ENCODE measurements around the gene TSPAN17.
A peak's percentile ranks its signal among the peaks of the same experiment; 100 is the strongest.

Gene TSPAN17

DNA sequence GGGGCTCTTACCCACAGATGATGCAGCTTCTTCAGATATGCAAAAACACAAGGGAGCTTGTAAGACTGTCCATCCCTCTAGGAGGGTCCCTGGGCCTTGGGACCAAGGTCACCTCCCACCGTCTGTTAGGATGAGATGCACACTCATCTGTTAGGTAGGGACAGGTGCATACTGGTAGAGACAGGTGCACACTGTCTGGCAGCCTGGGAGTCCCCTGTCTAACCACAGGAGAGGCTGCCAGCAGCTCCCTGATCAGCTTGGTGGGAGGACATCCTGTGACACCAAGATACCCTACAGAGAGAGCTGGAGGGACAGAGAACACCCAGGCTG lies 13.2 kb downstream of the TSPAN17 start:
- Histone ChIP-seq H4K5ac (ENCODE audit: low read length) (no peak overlapping the region), H3K4me2 (ENCODE audit: low read length) (no peak overlapping the region), H3K36me3 (ENCODE audit: control insufficient read depth, insufficient read depth, low read length) (no peaks in the 10 kb centered on the region), H3K27me3 (ENCODE audit: insufficient read depth, low read length, poor library complexity) (no peaks in the 10 kb centered on the region), H3K9ac (ENCODE audit: low read length) (no peak overlapping the region), H3K18ac (ENCODE audit: low read length) (no peak overlapping the region), H3K79me1 (ENCODE audit: low read length) (no peaks in the 10 kb centered on the region), H3K79me2 (ENCODE audit: control insufficient read depth, insufficient read depth, low read length) (no peaks in the 10 kb centered on the region), H2BK15ac (replicated peaks; ENCODE audit: low read depth) (no peak overlapping the region), H3K4me1 (ENCODE audit: control insufficient read depth, low read depth, low read length) (no peaks in the 10 kb centered on the region), H3K27ac (ENCODE audit: low read depth, low read length) (no peak overlapping the region), H3K4ac (ENCODE audit: low read depth, low read length) (no peak overlapping the region), H3K56ac (ENCODE audit: low read length) (no peak overlapping the region), H3K23ac (ENCODE audit: low read length) (no peak overlapping the region), H2AK5ac (ENCODE audit: low read length) (no peak overlapping the region), H3K4me3 (ENCODE audit: low read length) (no peak overlapping the region), H2BK5ac (ENCODE audit: low read length) (no peak overlapping the region), H2BK120ac (ENCODE audit: low read depth, low read length) (no peak overlapping the region), H4K8ac (ENCODE audit: low read depth, low read length) (no peak overlapping the region)
- WGBS (ENCODE audit: extremely low coverage, insufficient coverage, low lambda C conversion rate), result no CpG with 5 or more reads among the region's 1 CpG
- no peak for DNase-seq

GRCh38 chr5:176660860-176661641 lies 13.8 kb downstream of the TSPAN17 start:
- no peak overlapping the region for H3K18ac ChIP-seq (ENCODE audit: low read length)

GRCh38 chr5:176661676-176662075 lies 14.4 kb downstream of the TSPAN17 start:
- no peaks in the 10 kb centered on the region for H3K79me2 ChIP-seq (ENCODE audit: control insufficient read depth, insufficient read depth, low read length)
- H4K8ac ChIP-seq (ENCODE audit: low read depth, low read length), result no peak overlapping the region
- no CpG with 5 or more reads among the region's 10 CpGs for WGBS (ENCODE audit: extremely low coverage, insufficient coverage, low lambda C conversion rate)
- H3K27me3 ChIP-seq (ENCODE audit: insufficient read depth, low read length, poor library complexity), result no peaks in the 10 kb centered on the region
- H2BK120ac ChIP-seq (ENCODE audit: low read depth, low read length), result no peak overlapping the region
- H3K27ac ChIP-seq (ENCODE audit: low read depth, low read length), result no peak overlapping the region
- H3K4ac ChIP-seq (ENCODE audit: low read depth, low read length), result no peak overlapping the region
- H3K36me3 ChIP-seq (ENCODE audit: control insufficient read depth, insufficient read depth, low read length), result no peaks in the 10 kb centered on the region
- H3K4me2 ChIP-seq (ENCODE audit: low read length), result no peak overlapping the region
- H3K23ac ChIP-seq (ENCODE audit: low read length), result no peak overlapping the region
- no peaks in the 10 kb centered on the region for H3K4me1 ChIP-seq (ENCODE audit: control insufficient read depth, low read depth, low read length)
- no peak overlapping the region for H3K4me3 ChIP-seq (ENCODE audit: low read length)
- no peak overlapping the region for H3K9ac ChIP-seq (ENCODE audit: low read length)
- H2BK15ac ChIP-seq (replicated peaks; ENCODE audit: low read depth), result no peak overlapping the region
- H2AK5ac ChIP-seq (ENCODE audit: low read length), result no peak overlapping the region
- H3K18ac ChIP-seq (ENCODE audit: low read length), result no peak overlapping the region
- no peak overlapping the region for H3K56ac ChIP-seq (ENCODE audit: low read length)
- no peak for DNase-seq
- H4K5ac ChIP-seq (ENCODE audit: low read length), result no peak overlapping the region
- H3K79me1 ChIP-seq (ENCODE audit: low read length), result no peaks in the 10 kb centered on the region
- H2BK5ac ChIP-seq (ENCODE audit: low read length), result no peak overlapping the region

More at GRCh38 chr5:176660860-176661641, 13.8 kb downstream of the TSPAN17 start:
- no peak overlapping the region for H3K4me3 ChIP-seq (ENCODE audit: low read length)
- no peak overlapping the region for H4K5ac ChIP-seq (ENCODE audit: low read length)
- peak; percentile 89 for DNase-seq
- H3K79me1 ChIP-seq (ENCODE audit: low read length), result no peaks in the 10 kb centered on the region
- H2BK15ac ChIP-seq (replicated peaks; ENCODE audit: low read depth), result no peak overlapping the region
- no peak overlapping the region for H2AK5ac ChIP-seq (ENCODE audit: low read length)
- no CpG with 5 or more reads among the region's 33 CpGs for WGBS (ENCODE audit: extremely low coverage, insufficient coverage, low lambda C conversion rate)
- H3K23ac ChIP-seq (ENCODE audit: low read length), result no peak overlapping the region
- no peak overlapping the region for H3K4ac ChIP-seq (ENCODE audit: low read depth, low read length)
- no peak overlapping the region for H2BK5ac ChIP-seq (ENCODE audit: low read length)
- no peaks in the 10 kb centered on the region for H3K27me3 ChIP-seq (ENCODE audit: insufficient read depth, low read length, poor library complexity)
- no peaks in the 10 kb centered on the region for H3K4me1 ChIP-seq (ENCODE audit: control insufficient read depth, low read depth, low read length)
- H3K4me2 ChIP-seq (ENCODE audit: low read length), result no peak overlapping the region
- no peak overlapping the region for H3K9ac ChIP-seq (ENCODE audit: low read length)
- no peaks in the 10 kb centered on the region for H3K79me2 ChIP-seq (ENCODE audit: control insufficient read depth, insufficient read depth, low read length)
- no peaks in the 10 kb centered on the region for H3K36me3 ChIP-seq (ENCODE audit: control insufficient read depth, insufficient read depth, low read length)
- H2BK120ac ChIP-seq (ENCODE audit: low read depth, low read length), result no peak overlapping the region
- peak overlapping the region; percentile 42 for H3K56ac ChIP-seq (ENCODE audit: low read length)
- no peak overlapping the region for H4K8ac ChIP-seq (ENCODE audit: low read depth, low read length)
- H3K27ac ChIP-seq (ENCODE audit: low read depth, low read length), result no peak overlapping the region

DNA sequence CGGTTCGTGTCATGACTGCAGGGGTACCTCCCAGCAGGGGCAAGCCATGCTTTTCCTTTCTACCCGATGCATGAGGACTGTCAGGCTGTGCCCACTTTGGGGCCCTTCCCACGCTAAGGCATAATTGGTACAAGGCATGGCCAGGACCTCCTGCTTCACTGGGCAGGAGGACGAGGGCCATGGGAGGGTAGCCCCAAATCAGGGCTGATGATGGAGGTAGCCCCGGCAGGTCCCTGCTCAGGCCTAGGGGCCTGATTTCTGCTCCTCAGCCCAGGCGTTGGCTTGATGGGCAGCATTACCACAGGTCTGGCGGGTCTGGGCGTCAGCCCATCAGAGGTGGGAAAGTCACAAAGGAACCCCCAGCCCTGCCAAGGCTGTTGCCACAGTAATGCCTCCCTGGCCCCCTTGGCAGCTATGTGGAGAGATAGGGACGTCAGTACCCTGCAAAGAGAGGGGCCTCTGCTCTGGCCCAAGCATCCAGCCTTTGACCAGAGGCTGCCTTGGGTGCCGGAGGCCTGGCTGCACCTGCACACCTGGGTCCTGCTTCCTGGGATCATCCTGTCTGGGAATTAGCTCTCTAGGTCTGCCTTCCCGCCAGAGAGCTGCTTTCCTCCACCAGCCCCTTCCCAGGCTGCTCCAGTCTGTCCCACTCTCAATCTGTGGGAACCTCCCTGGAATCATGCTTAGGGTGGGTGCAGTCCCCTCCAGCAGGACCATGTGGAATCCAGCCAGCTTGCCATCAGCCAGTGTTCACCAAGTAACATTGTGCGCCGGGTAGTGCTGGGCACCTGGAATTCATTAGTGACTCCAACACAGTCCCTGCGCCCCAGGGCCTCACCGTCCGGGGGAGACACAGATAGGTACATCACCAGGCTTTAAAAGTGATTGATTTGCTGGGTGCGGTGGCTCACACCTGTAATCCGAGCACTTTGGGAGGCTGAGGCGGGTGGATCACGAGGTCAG lies 15.4 kb downstream of the TSPAN17 start:
- Histone ChIP-seq H2AK5ac (ENCODE audit: low read length) (no peak overlapping the region), H3K4me2 (ENCODE audit: low read length) (no peak overlapping the region), H3K23ac (ENCODE audit: low read length) (no peak overlapping the region), H3K18ac (ENCODE audit: low read length) (no peak overlapping the region), H3K27me3 (ENCODE audit: insufficient read depth, low read length, poor library complexity) (no peaks in the 10 kb centered on the region), H3K4ac (ENCODE audit: low read depth, low read length) (no peak overlapping the region), H4K8ac (ENCODE audit: low read depth, low read length) (no peak overlapping the region), H3K79me2 (ENCODE audit: control insufficient read depth, insufficient read depth, low read length) (no peaks in the 10 kb centered on the region), H4K5ac (ENCODE audit: low read length) (no peak overlapping the region), H3K36me3 (ENCODE audit: control insufficient read depth, insufficient read depth, low read length) (no peaks in the 10 kb centered on the region), H3K4me3 (ENCODE audit: low read length) (no peak overlapping the region), H3K56ac (ENCODE audit: low read length) (no peak overlapping the region), H3K27ac (ENCODE audit: low read depth, low read length) (no peak overlapping the region), H2BK5ac (ENCODE audit: low read length) (no peak overlapping the region), H3K79me1 (ENCODE audit: low read length) (no peaks in the 10 kb centered on the region), H3K4me1 (ENCODE audit: control insufficient read depth, low read depth, low read length) (no peaks in the 10 kb centered on the region), H2BK120ac (ENCODE audit: low read depth, low read length) (no peak overlapping the region), H3K9ac (ENCODE audit: low read length) (no peak overlapping the region), H2BK15ac (replicated peaks; ENCODE audit: low read depth) (no peak overlapping the region)
- no CpG with 5 or more reads among the region's 21 CpGs for WGBS (ENCODE audit: extremely low coverage, insufficient coverage, low lambda C conversion rate)
- no peak for DNase-seq

DNA sequence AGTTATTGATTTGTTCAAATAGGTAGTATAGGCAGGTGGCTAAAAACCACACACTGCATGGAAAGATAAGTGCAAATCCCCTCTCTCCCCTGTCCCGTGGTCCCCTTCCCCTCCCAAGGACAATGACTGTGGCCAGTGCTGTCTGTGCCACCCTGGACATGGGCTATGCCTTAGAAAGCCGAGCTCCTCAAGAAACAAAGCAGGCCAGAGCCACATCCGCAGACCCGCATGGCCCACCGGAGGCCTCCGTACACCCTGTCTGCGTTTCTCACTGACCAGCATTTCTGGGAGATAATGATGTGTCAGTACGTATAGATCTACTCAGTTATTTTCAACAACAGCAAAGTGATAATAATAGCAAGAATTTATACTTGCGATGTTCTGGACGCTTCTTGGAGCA lies 16.3 kb downstream of the TSPAN17 start:
- Histone ChIP-seq H3K56ac (ENCODE audit: low read length) (no peak overlapping the region), H3K18ac (ENCODE audit: low read length) (no peak overlapping the region), H3K4me3 (ENCODE audit: low read length) (no peak overlapping the region), H3K9ac (ENCODE audit: low read length) (no peak overlapping the region), H4K5ac (ENCODE audit: low read length) (no peak overlapping the region), H2BK15ac (replicated peaks; ENCODE audit: low read depth) (no peak overlapping the region), H3K36me3 (ENCODE audit: control insufficient read depth, insufficient read depth, low read length) (no peaks in the 10 kb centered on the region), H3K27me3 (ENCODE audit: insufficient read depth, low read length, poor library complexity) (no peaks in the 10 kb centered on the region), H3K4me2 (ENCODE audit: low read length) (no peak overlapping the region), H2AK5ac (ENCODE audit: low read length) (no peak overlapping the region), H3K27ac (ENCODE audit: low read depth, low read length) (no peak overlapping the region), H3K23ac (ENCODE audit: low read length) (no peak overlapping the region), H4K8ac (ENCODE audit: low read depth, low read length) (no peak overlapping the region), H2BK5ac (ENCODE audit: low read length) (no peak overlapping the region), H3K79me2 (ENCODE audit: control insufficient read depth, insufficient read depth, low read length) (no peaks in the 10 kb centered on the region), H3K79me1 (ENCODE audit: low read length) (no peaks in the 10 kb centered on the region), H3K4ac (ENCODE audit: low read depth, low read length) (no peak overlapping the region), H3K4me1 (ENCODE audit: control insufficient read depth, low read depth, low read length) (no peaks in the 10 kb centered on the region), H2BK120ac (ENCODE audit: low read depth, low read length) (no peak overlapping the region)
- WGBS (ENCODE audit: extremely low coverage, insufficient coverage, low lambda C conversion rate), result no CpG with 5 or more reads among the region's 10 CpGs
- no peak for DNase-seq

Data from mesendoderm (in vitro differentiated cells).